ENCODE measurements around the gene PDLIM4.

The PDLIM4 gene, protein sequence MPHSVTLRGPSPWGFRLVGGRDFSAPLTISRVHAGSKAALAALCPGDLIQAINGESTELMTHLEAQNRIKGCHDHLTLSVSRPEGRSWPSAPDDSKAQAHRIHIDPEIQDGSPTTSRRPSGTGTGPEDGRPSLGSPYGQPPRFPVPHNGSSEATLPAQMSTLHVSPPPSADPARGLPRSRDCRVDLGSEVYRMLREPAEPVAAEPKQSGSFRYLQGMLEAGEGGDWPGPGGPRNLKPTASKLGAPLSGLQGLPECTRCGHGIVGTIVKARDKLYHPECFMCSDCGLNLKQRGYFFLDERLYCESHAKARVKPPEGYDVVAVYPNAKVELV

DNA sequence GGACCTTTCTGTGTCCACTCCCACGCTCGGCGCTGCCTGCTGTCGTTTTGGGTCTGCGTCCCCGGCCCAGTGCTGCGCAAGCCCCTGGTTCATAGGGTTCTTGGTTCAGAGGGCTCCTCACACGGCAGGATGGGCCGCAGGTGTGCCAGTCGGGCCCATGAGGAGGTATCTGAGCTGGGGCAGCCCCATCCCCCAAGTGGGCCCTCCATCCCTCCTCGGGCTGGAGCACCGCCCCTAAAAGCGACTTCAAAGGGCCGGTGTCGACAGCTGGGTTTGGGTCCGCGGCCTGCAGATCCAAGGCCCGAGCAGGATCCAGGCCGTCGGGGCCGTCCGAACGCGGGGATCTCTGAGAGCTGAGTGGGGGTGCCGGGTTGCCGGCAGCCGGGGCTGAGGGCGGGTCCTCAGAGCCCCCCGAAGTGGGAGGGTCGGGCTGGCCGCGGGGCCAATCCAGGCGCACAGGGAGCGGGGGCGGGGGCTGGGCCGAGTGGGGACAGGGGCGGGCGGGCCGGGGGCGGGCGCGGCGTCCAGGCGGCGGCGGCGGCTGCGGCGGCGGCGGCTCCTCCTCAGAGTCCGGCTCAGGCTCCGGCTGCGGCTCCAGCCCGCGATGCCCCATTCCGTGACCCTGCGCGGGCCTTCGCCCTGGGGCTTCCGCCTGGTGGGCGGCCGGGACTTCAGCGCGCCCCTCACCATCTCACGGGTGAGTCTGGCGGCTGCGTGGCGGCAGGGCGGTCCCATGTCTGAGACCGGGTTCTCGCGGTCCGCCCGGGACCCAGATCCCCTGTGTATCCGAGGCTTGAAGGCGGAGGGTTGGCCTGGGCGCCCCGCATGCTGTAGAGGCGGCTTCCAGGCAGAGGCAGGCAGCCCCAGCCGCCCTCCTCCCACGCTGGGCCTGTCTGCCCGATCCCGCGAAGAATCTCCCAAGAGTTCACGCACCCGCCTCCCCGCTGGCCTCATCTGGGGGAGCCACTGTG lies at the start of gene PDLIM4:
TSS of gene PDLIM4 (plus strand) at position 566 of the 971 bp plus-strand sequence. CDS start at position 605, 39 bp downstream.
- no peak for DNase-seq

DNA sequence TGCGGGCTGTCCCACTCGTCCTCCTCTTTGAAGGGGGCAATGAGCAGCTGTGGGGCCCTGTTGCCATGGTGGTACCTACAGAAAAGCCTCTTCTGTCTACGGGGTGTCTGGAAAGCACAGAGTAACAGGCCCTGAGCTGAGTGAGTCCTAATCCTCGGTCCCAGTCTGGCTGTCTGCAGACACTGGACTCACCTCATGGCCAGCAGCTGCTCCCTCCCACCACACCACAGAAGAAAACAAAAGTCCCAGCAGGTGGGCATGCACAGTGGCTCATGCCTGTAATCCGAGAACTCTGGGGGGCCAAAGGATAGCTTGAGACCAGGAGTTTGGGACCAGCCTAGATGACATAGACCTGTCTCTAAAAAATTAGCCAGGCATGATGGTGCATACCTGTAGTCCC lies 49.7 kb upstream of the PDLIM4 start:
- no peak for DNase-seq

DNA sequence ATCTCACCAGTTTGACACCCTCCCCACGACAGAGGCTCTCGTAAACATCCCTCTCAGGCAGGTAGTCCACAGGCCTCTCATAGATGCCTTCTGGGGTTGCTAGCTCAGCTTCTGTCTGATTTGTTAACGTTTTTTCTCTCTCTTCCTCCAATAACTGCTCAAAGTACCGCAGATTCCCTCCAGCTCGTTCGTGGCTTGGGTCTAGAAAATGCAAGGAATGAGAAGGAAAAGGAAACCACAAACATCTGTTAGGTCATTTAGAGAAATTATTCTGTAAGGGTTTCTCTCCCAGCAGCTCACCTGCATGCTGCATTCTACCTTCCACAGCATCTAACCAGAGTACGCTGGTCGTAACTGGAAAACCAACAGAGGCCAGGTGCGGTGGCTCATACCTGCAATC lies 48.4 kb upstream of the PDLIM4 start:
- DNase-seq, result no peak

DNA sequence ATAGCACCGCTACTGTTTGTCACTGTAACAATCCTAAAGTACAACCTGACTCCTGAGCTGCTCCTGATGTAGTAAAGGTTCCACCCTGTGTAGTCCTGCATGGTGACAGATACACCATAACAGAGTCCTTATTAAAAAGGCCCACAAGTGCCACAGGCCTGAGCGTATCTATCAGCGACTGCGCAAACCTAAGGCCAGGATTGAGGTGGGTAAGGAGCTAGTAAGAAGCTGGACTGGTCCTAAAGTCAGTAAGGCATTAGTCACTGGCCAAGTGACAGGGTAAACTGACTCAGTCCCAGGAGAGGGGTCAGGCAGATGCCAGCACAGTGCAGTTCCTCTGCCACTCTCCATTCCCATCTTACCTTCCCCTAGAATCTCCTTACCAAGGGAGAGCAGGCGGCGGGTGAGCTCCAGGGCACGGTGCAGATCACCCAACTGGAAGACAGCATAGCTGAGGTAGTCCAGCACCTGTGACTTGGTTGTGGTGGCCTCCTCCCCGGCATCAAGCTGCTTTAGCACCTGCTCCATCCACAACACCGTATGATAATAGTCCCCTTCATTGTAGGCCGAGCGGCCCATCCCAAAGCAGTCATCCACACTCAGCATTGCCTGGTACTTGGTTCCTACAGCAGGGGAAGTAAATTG lies 47.5 kb upstream of the PDLIM4 start:
- DNase-seq, result no peak

DNA sequence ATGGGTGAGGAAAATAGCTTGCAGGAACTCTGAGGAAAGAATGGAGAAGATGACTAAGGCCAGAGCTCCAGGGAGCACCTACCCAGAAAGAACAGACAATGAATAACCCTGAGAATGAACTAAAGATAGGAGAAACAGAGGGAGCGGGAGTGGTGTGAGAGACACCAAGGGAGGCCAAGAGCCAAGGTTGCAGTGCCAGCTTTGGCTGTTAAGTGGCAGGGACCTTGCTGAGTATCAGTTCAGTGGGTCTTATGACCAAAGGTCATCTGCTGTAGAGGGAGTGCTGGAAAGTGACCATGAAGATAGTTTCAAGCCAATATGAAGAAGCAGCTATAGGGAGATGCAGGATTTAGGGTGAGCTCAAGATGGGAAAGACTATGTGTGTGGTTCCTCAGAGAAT lies 46.6 kb upstream of the PDLIM4 start:
- no peak for DNase-seq

- no peak for DNase-seq
Measured at GRCh38 chr5:132211787-132212186, 45.7 kb upstream of the PDLIM4 start.

DNA sequence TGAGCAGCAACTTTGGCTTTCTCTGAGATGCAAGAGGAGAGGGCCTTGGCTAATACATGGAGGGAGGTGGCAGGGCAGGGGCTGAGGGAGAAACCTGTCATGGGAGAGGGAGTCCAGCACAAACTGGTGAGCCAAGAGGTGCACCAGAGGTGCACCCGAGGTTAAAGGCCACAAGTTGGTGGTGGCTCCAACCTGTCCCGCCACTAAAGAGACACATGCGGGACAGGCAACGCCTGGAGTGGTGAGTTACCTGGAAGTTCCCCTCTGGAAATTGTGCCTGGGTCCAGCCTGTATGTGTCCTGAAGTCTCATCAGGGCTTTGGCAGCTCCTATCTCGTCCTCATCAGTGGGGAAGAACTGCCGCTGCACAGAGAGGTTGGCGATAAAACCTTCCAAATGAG lies 43.8 kb upstream of the PDLIM4 start:
- no peak for DNase-seq

DNA sequence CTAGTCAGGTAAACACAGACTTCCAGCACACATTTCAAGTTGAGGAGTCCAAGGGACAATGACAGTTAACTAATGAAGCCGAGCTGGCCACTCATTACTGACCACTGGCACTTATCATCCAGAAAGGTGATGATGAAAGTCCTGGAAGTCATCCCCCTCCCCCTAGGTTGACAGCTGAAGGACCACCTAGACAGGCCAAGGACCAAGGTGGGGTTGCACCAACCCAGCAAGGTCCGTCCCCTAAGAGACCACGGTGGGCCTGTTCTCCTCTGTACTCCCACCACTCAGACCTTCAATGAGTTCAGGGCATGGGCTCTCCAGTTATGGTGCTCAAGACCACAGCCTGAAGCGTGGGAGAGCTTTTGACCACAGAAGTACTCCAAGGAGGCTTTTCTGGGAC lies 43.0 kb upstream of the PDLIM4 start:
- DNase-seq, result no peak

DNA sequence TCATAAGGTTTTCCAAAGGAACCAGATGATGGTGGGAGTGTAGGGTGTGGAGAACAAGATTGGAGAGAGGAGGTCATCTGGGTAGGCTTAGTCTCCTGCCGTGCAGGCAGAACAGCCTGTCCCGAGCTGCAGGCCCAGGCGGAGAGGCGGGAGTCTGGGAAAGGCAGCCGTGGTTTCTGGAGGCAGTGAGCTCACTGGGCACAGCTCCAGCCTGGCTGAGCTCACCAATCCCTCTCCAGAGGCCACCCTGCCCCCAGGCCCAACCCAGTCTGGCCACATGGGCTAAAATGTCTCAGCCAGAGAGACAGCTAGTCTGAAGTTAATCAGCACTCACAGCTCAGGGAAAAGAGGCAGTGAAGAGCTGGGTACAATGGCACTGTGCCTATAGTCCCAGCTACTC lies 42.2 kb upstream of the PDLIM4 start:
- no peak for DNase-seq

DNA sequence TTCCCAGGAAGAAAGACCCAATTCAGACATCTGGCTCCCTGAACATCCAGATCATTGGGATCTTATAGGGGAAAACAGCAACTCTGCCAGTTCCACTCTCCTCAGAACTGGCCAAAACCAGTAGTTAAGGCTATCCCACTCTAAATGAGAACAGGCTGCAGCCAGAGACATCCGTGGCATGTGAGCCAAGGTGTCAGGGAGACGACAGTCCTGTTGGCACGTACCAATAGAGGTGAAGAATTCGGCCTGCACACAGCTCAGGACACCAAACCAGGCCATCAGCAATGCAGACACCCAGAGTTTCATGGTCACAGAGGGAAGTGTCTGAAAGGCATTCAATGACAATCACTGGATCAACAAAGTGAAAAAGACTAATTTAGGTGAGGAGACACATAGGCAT lies 39.2 kb upstream of the PDLIM4 start:
- DNase-seq, result no peak

- no peak for DNase-seq
Measured at GRCh38 chr5:132219289-132219970, 38.1 kb upstream of the PDLIM4 start.

DNA sequence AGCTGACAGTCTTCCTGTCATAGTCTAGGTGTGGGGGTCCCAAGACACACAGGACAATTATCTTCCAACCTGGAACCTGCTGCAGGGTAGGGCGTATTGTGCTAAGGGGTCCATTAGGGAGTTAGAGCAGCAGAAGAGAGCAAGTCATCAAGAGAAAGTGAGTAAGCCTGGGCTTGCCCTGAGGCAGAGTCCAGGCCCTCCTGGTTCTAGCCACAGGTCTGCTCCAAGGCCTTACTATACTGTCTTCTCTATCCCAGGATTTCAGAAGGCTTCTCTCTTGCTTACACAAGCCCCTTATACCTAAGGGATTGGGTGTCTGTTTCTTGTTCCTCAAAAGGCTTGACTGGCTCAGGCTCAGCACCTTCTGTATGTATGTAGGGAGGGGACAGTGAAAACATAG lies 37.5 kb upstream of the PDLIM4 start:
- no peak for DNase-seq

DNA sequence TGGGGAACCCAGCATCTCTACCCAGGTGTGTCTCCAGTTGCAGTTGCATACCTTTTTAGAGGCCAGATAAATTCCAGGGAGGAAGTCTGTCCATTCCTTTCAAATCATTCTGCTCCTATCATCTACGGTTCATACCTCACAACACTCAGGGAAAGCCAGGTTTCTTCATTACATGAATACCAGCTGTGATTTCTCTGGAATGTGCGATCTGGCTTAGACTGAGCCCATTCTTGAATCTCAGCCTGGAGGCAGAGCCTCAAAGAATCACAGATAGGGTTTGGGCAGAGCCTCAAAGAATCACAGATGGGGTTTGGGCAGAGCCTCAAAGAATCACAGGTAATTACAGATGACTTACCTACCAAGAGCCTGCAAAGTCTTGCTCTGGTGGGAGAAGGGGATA lies 37.0 kb upstream of the PDLIM4 start:
- no peak for DNase-seq

DNA sequence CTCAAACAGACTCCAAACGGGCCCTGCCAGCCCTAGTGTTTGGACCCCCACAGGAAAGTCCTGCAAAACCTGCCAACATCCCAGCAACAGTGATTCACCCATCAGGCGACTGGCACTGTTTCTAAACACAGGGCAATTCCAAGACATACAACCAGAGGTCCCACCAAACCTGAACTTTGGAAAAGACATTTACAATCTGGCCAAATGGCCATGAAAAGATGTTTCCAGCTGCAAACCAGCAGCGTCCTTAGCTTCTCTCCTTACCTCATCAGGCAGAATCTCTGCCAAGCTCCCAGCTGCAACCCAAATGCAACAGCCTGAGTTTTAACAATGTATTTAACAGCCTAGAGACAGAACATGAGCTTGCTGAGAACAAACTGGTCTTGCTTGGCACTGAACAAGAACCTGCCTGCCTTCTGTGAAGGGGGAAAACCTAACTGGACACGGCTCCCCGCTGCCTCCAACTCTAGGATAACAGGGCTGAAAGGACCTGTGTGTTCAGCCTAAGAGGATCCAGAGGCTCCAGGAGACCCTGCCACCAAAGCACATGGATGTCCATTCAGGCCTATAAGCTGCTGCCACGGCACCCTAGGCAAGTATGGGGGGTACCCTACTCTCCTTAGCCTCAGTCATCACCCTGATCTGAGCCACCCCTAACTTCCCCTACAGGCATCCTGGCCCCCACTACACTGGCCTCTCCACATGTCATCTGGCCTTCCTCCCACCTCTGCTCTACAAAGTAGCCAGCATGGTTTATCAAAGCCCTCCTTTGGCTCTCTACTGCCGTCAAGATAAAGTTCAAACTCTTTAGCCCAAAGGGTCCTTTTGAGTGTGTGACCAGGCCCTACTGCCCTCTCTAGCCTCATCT lies 35.5 kb upstream of the PDLIM4 start:
- DNase-seq, result no peak

GRCh38 chr5:132222649-132223038 lies 34.9 kb upstream of the PDLIM4 start:
- no peak for DNase-seq

- DNase-seq, result no peak
Measured at GRCh38 chr5:132223861-132224260, 33.6 kb upstream of the PDLIM4 start.

DNA sequence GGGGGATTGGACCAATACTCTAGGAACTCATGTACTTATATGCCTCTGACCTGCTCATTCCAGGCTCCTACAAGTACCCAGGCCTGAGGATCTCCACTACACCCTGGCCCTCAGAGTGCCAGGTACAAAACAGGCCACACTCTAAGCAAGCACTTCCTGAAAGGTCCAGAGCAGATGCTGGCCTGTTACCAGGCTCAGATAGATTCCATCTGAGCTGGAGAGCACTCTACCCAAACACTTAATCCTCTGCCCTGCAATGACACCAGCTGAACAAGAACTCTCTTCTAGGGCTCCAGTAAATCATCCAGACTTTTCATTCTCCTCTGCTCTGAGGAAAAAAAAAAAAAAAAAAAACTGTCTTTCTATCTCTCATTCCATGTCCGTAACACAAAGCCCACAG lies 32.8 kb upstream of the PDLIM4 start:
- DNase-seq, result no peak

GRCh38 chr5:132225165-132226032 lies 32.1 kb upstream of the PDLIM4 start:
- DNase-seq, result peak; percentile 52 to 59

DNA sequence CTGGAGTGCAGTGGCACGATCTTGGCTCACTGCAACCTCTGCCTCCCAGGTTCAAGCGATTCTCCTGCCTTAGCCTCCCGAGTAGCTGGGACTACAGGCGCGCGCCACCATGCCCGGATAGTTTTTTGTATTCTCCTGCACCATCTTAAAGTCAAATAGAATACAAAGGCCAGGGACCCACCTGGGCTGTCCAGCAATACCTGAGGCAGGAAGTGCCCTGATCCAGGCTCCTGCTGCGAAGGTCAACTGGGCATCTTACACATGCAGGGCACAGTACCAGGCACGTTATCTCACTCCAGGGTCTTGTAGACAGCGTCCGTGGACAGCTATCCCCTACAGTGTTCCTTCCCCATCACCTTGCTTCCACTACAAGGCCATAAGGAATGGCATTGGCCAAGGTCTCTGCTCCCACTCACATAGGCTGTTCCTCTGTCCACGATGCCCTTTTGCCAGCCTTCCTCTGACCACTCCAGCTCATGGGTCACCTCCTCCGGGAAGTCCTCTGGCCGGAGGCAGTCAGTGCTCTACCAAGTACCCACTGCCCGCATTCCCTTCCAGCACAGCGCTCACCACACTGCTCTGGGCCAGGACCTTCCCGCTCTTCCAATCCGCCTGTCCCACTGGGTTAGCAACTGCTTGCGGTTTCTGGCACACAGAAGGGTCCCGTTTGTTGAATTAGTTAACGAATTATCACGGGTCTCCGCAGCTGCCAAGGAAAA lies 30.8 kb upstream of the PDLIM4 start:
- DNase-seq, result no peak

- no peak for DNase-seq
Measured at GRCh38 chr5:132227235-132227484, 30.3 kb upstream of the PDLIM4 start.
